Measurements from ENCODE around the gene LMOD1.
A peak's percentile ranks its signal among the peaks of the same experiment; 100 is the strongest.

LMOD1 gene

GRCh38 chr1:201891451-201892045 is 54.8 kb downstream of the LMOD1 start:
- DNase-seq = no peak

DNA sequence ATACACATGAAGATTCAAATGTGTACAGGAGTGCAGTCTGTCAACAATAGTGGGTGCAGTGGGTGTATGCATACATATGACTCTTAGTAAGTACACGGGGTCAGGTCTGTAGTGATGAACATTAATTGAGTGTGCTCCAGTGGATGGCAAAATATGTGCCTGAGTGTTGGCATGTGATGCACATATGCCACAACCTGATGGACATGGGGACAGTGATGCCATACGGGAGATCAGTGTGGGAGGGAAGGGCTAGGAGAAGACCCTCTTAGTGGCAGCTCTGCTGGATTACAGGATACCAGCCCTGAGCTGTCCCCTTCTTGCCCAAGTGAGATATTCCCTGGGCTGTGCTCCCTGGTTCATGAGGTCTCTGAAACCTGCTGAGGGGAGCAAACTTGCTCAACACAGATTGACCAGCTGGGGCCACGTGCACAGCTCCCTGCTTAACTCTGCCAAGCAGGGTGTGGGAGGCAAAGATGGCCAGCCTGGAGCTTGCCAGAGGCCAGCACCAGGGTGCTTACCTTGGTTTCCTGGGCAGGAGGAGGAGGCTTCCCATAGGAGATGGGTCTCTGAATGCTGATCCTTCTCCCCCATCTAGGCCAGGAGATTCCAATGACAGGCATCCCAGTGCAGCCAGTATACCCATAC is 55.4 kb downstream of the LMOD1 start:
- no peak for DNase-seq

- no peak for DNase-seq
Measured at GRCh38 chr1:201890223-201890622, 56.1 kb downstream of the LMOD1 start.

GRCh38 chr1:201889090-201889968 is 57.0 kb downstream of the LMOD1 start:
- no peak for DNase-seq

DNA sequence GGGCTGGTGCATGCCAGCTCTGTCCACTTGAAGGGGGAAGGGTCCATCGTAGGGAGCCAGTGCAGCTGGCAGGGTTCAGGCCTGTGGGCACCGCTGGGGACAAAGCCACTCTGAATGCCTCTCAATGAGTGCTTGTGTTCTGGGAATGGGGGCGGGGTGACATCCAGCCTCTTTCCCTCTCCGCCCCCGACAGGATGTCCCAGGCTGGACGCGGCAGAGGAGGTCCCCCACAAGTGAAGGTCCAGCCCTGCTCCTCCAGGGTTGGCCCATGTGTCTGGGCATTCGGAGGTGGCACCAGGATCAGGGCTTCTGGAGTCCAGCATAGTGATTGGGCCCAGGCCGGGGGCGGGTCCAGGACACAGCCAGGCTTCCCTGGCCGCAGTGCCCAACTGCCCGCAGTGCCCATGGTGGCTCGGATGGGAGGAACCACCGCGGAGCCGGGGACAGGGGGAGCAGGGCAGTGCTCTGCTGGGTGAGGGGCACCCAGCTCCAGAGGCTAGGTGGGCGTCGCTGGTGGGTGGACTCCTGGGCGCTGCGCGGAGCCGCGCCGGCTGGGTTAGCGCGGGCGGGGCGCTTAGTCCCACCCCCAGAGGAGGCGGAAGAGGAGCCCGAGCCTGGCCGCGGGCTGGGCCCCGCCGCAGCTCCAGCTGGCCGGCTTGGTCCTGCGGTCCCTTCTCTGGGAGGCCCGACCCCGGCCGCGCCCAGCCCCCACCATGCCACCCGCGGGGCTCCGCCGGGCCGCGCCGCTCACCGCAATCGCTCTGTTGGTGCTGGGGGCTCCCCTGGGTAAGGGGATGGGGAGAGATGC is 57.9 kb downstream of the LMOD1 start, which contains the start of gene SHISA4:
Gene SHISA4, plus strand, starts transcription at position 617 of the 808 bp plus-strand sequence. Its CDS starts 97 bp downstream, at position 714.
- peak; percentile 69 for DNase-seq

DNA sequence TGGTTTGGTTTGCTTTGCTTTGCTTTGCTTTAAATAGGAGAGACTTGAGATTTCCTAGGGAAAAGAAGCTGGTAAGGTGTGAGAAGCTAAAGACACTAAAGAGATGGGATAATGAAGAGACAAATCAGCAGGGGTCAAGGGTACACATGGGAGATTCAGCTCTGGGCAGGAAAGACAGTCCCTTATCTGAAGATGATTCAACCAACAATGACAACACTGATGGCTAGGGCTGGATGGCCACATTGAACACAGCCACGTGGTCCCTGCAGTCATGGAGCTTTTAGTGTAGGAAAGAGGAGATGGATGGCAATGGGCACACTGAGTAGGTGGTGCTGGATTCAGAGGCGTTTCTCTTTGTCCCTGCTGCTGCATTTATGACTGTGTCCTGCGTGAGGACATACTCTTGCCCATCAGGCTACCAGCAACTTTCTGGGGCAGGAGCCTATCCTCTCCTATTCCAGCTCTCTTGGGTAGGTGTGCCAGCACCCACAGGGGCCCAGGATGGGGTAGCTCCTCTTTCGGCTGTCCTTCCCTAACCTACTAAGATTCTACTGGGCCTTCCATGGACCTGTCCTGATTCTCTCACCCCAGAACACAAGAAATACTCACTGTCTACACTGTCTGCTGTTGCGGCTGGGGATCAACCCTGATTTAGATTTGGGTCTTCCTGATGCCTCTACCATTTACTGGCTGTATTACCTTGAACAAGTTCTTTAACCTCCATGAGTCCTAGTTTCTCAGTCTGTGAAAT is 59.1 kb downstream of the LMOD1 start:
- DNase-seq = no peak

DNA sequence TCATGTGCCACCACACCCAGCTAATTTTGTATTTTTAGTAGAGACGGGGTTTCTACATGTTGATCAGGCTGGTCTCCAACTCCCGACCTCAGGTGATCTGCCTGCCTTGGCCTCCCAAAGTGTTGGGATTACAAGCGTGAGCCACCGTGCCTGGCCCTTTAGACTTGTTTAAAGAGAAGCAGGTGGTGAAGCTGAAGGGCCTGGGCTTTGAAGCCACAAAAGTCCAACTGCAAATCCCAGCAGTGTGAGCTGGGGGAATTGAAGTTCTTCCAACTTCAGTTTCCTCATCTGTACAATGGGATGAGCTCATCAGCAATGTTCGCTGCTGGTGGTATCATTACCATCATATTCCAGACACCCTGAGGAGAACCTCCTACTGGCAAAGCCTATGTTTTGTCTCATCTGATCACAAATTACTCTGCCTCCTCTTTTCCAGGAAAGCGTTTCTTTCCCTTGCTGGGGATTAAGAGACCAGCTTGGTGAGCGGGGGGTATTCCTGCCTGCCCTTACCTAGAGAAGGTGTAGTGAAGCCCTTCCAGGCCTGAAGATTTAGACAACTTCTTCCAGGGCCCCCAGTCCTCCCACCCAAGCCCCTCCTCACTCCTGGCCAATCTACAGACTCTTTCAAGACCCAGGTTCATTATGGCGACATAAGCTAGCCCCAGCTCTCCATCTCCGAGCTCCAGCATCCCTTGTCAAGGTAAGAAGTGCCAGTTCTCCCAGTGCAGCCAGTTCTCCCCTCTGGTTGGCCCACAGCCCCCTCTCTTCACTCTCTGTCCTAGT is 60.1 kb downstream of the LMOD1 start:
- DNase-seq = peak; percentile 31

- DNase-seq = peak; percentile 54
Measured at GRCh38 chr1:201885531-201886075, 60.7 kb downstream of the LMOD1 start.

DNA sequence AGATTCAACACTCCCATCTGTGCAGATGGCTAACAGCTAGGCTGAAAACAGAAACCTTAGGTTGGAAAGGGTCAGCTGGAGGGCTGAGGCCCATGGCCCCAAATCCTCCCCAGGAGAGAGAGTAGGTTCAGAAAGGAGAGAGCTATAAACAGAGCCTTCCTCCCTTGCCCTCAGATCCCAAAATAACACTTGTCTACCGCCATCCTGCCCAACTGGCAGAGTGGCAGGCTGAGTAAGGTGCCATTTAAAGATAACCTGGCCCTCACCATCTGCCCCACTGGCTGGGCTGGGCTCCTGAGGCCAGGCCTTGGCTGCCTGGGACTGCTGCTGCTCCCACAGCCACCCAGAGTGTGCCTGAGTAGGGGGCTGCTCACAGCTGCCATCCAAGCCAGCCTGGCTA is 61.9 kb downstream of the LMOD1 start:
- DNase-seq = no peak

- peak; percentile 48 for DNase-seq
Measured at GRCh38 chr1:201883786-201884185, 62.6 kb downstream of the LMOD1 start.

DNA sequence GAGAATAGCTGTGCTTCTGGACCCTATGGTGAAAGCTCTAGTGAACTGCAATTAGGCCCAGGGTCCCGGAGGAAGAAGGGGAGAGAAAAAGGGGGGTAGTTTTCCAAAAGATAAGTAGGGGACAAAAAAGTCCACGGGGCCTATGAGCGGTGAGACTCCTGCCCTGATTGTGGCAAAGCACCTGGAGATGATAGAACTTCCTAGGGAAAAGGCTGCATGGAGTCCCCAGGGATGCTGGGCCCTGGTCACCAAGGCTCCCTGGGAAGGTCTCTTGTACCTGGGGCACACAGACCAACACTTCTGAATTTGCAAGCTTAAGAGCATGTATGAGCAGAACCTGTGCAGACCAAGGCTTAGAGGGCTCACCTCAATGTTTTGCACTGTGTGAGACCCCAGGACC is 63.1 kb downstream of the LMOD1 start:
- DNase-seq = no peak

- DNase-seq = peak; percentile 88
Measured at GRCh38 chr1:201882665-201883132, 63.6 kb downstream of the LMOD1 start.

GRCh38 chr1:201881617-201882016 is 64.7 kb downstream of the LMOD1 start:
- DNase-seq = no peak

- DNase-seq = no peak
Measured at GRCh38 chr1:201880928-201881571, 65.3 kb downstream of the LMOD1 start.

- DNase-seq = peak; percentile 60
Measured at GRCh38 chr1:201877877-201878401, 68.4 kb downstream of the LMOD1 start.

DNA sequence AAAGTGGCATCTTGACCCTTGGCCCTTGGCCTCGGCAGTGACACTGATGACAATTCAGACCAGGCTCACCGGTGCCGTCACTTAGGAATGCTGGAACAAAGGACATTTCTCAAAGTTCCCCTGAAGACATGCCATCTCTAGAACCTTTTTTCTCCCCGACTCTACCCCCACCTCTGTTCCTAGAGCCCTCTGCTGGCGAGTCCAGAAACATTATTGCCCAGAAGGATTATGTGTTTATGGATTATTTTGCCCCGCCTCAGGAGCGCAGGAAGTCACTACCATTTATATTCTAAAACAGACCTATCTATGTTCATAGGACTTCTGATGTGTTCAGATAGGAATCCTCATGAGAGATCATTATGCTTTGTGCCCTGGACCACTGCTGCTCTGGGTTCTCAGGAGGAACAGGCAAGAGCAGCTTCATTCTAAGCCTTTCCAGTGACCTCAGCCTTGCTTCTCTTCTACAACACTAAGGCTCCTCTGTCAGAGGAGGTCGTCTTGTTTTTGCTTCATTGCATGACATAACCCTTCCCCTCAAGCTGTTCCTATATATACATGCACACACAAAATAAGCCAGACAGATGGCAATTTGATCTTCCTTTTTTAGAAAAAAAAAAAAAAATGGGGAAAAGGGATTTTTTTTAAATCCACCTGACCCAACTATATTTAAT is 70.1 kb downstream of the LMOD1 start:
- peak; percentile 39 for DNase-seq

- no peak for DNase-seq
Measured at GRCh38 chr1:201874672-201875071, 71.7 kb downstream of the LMOD1 start.

GRCh38 chr1:201870397-201870796 is 76.0 kb downstream of the LMOD1 start:
- no peak for DNase-seq

GRCh38 chr1:201861448-201861847 is 84.9 kb downstream of the LMOD1 start:
- no peak for DNase-seq

All from fibroblast of skin of scalp (primary cell).